ENCODE measurements around the gene ESYT2.

ESYT2 gene

DNA sequence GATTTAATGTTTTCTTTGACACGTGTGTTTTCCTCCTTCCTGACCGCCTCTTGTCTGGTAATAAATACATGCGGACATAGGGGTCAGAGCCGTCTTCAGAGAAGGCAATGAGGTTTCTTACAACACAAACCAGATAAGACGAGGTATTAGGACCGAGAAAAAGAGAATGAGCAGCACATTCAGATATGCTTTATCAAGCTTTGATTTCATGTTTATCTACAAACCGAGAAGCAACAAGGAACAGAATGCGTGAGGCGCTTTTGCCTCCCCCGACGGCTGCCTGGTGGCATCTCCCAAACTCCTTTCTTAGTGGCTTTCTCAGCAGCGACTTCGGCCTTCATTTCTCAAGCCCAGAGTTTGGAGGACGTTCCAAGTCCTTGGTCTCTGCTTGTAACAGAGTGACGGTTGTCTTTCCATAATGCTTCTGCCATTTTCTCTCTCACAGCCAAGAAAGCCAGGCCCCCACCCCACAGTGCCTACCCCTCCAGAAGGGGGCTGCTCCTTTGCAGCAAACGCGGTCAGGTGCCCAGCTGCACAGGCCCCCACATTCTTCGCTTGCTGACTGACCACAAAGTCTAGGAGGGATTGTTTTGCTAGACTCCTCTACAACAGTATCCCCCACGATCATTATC, 92.1 kb downstream of the ESYT2 start:
- H3K4me3 ChIP-seq (ENCODE audit: insufficient read depth, low read depth, low read length): no peak overlapping the region
- no peak overlapping the region for H3K27ac ChIP-seq (ENCODE audit: insufficient read depth, low read depth, low read length, poor library complexity, severe bottlenecking)
- no peaks in the 10 kb centered on the region for H3K9me3 ChIP-seq (ENCODE audit: control insufficient read depth, low read length)
- H3K4me1 ChIP-seq (ENCODE audit: control insufficient read depth, insufficient read depth, low read length): no peaks in the 10 kb centered on the region
- H3K36me3 ChIP-seq (ENCODE audit: control insufficient read depth, insufficient read depth, low read length): peaks cover 12% of the 10 kb centered on the region
- 96% methylated on average over 19 of the region's 19 CpGs for WGBS, 2 experiments
- H3K27me3 ChIP-seq (ENCODE audit: control insufficient read depth, insufficient read depth, low read length, poor library complexity, severe bottlenecking): no peaks in the 10 kb centered on the region

DNA sequence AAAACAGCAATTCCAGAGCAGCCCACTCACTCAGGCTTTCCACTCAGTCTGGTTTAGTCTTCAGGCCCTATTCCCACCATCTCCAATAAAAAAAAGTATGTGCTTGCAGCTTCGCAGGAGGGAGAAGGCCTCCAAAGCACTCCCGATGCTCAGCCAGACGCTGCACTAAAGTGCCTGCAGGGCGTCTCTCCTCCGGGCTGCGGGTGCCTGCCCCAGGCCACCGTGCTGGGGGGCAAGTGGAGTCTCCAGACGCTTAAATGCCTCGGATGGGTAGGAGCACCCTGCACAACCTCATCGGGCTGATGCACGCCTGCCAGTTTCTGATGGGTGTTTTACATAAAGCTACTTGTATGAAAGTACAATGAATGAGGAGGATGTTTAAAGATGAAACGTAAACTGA, 93.4 kb downstream of the ESYT2 start:
- Histone ChIP-seq H3K4me1 (ENCODE audit: control insufficient read depth, insufficient read depth, low read length) (no peaks in the 10 kb centered on the region), H3K27ac (ENCODE audit: insufficient read depth, low read depth, low read length, poor library complexity, severe bottlenecking) (no peak overlapping the region), H3K9me3 (ENCODE audit: control insufficient read depth, low read length) (no peaks in the 10 kb centered on the region), H3K36me3 (ENCODE audit: control insufficient read depth, insufficient read depth, low read length) (peaks cover 12% of the 10 kb centered on the region), H3K4me3 (ENCODE audit: insufficient read depth, low read depth, low read length) (no peak overlapping the region), H3K27me3 (ENCODE audit: control insufficient read depth, insufficient read depth, low read length, poor library complexity, severe bottlenecking) (no peaks in the 10 kb centered on the region)
- WGBS, 2 experiments: 94 to 95% methylated on average over 12 of the region's 12 CpGs

DNA sequence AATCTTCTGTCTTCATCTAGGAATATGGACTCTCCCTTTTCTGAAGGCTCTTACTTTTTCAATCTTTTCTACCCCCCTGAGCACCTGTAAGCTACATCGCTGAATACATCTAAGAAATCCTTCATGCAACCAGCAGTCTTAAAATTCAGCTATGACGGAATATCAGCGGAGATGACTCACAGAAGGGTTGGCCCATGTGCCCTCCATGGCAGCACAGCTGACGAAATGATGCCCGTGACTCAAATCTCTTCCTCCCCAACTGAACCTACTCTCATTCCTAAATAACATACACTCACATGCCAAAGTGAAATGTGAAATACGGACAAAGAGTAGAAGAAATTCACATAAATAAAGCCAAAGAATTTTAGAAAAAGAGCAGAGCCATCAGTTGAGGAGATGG, 94.4 kb downstream of the ESYT2 start:
- WGBS, 2 experiments: 94 to 97% methylated on average over 5 to 6 of the region's 6 CpGs
- Histone ChIP-seq H3K4me3 (ENCODE audit: insufficient read depth, low read depth, low read length) (no peak overlapping the region), H3K36me3 (ENCODE audit: control insufficient read depth, insufficient read depth, low read length) (peaks cover 9% of the 10 kb centered on the region), H3K4me1 (ENCODE audit: control insufficient read depth, insufficient read depth, low read length) (no peaks in the 10 kb centered on the region), H3K27me3 (ENCODE audit: control insufficient read depth, insufficient read depth, low read length, poor library complexity, severe bottlenecking) (no peaks in the 10 kb centered on the region), H3K27ac (ENCODE audit: insufficient read depth, low read depth, low read length, poor library complexity, severe bottlenecking) (no peak overlapping the region), H3K9me3 (ENCODE audit: control insufficient read depth, low read length) (no peaks in the 10 kb centered on the region)

DNA sequence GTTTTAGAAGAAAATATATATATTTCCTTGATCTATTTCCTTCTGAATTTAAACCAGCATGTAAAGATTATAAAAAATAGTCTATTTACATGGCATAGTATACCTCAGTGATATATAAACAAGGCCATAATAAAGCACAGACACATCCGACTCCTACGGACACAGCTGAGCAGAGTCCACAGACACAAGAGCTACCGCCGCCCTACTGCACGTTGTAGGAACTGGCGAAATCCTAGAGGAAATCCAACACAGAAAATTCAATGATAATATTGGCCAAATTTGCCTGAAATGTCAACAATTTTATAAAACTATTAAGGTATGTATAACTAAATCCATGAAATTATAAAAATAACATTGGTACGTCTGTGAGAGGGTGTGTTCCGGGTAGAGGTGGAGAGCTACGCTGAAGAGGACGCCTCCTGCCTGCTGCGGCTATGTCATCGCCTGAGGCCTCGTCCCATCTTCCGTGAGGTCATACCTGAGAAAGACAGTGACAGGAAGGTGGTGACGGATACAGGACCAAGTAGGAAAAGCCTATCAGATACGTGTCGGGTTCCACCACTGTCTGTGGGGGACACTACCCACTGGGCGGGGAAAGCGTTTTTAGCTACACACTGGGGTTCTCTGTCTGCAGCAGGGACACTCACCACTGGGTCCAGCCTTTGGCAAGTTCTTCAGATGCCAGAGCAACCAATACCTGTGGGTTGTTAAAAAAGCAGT, 95.4 kb downstream of the ESYT2 start:
- no peaks in the 10 kb centered on the region for H3K9me3 ChIP-seq (ENCODE audit: control insufficient read depth, low read length)
- H3K36me3 ChIP-seq (ENCODE audit: control insufficient read depth, insufficient read depth, low read length): peaks cover 6% of the 10 kb centered on the region
- H3K27ac ChIP-seq (ENCODE audit: insufficient read depth, low read depth, low read length, poor library complexity, severe bottlenecking): no peak overlapping the region
- no peak overlapping the region for H3K4me3 ChIP-seq (ENCODE audit: insufficient read depth, low read depth, low read length)
- H3K27me3 ChIP-seq (ENCODE audit: control insufficient read depth, insufficient read depth, low read length, poor library complexity, severe bottlenecking): no peaks in the 10 kb centered on the region
- no peaks in the 10 kb centered on the region for H3K4me1 ChIP-seq (ENCODE audit: control insufficient read depth, insufficient read depth, low read length)
- 97% methylated on average over 19 of the region's 19 CpGs for WGBS, 2 experiments

DNA sequence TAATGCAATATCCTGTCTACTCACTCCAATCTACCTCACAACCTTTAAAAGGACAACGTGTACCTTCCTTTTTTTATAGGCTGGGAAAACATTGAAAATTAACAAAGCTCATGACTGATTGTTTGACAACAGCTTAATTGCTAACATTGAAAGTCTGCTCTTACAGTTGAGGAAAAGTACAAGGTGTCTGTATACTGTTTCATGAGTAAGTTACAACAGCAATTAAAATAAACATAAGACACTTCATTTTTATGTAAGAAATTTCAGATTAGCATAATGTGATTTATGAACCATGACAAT, 96.1 kb downstream of the ESYT2 start:
- Histone ChIP-seq H3K9me3 (ENCODE audit: control insufficient read depth, low read length) (no peaks in the 10 kb centered on the region), H3K27me3 (ENCODE audit: control insufficient read depth, insufficient read depth, low read length, poor library complexity, severe bottlenecking) (no peaks in the 10 kb centered on the region), H3K4me3 (ENCODE audit: insufficient read depth, low read depth, low read length) (no peak overlapping the region), H3K4me1 (ENCODE audit: control insufficient read depth, insufficient read depth, low read length) (no peaks in the 10 kb centered on the region), H3K27ac (ENCODE audit: insufficient read depth, low read depth, low read length, poor library complexity, severe bottlenecking) (no peak overlapping the region), H3K36me3 (ENCODE audit: control insufficient read depth, insufficient read depth, low read length) (peaks cover 6% of the 10 kb centered on the region)
- 44 to 86% methylated on average over 1 of the region's 1 CpG for WGBS, 2 experiments

DNA sequence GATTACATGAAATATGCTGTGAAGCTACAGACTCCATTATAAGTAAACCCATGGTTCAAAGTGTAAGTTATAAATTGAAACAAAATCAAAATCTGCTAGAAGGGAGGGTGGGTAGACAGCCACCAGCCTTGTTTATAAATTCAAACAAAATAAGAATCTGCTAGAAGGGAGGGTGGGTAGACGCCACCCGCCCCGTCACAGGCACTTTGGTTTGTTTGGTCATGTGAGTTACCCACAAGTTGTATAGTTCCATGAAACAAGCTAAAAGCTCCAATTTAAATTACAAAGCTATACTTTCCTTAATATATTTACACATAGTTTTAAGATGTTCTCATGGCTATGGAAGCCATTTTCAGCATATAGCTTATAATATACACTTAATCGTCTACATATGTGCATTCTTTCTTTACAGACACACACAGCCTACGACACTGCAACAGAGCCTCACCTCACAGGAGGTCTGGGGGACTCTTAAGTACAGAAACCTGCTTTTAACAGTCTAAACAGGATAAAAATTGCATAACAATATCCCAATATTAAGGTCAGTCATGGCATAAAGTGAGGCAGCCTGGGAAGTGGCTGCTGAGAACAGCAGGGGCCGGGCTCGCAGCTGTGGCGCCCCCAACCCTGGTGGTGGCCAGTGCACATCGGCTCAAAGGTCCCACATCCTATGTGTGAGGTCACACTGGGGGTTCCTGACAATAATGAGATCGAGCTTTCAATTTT, 96.7 kb downstream of the ESYT2 start:
- WGBS, 2 experiments: 75% methylated on average over 10 of the region's 10 CpGs
- H3K4me1 ChIP-seq (ENCODE audit: control insufficient read depth, insufficient read depth, low read length): no peaks in the 10 kb centered on the region

DNA sequence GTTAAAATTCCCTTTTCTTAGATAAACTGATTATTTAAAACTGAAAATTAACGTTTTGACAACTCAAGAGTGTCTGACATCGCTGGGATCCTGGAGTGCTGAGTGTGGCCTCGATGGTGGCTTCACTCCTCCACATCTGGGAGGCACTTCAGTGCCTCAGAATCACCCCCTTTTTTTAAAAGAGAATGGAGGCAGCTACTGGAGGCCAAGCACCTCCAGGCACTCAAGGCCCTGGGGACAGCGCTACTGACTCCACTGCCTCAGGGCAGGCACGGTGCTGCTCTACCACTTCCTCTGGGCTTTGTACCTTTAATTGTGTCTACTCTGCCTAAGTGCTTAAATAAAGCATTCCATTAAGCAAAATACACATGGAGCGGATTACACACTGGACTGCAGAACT, 97.5 kb downstream of the ESYT2 start:
- Histone ChIP-seq H3K36me3 (ENCODE audit: control insufficient read depth, insufficient read depth, low read length) (no peaks in the 10 kb centered on the region), H3K9me3 (ENCODE audit: control insufficient read depth, low read length) (no peaks in the 10 kb centered on the region), H3K27me3 (ENCODE audit: control insufficient read depth, insufficient read depth, low read length, poor library complexity, severe bottlenecking) (no peaks in the 10 kb centered on the region), H3K4me3 (ENCODE audit: insufficient read depth, low read depth, low read length) (no peak overlapping the region), H3K27ac (ENCODE audit: insufficient read depth, low read depth, low read length, poor library complexity, severe bottlenecking) (no peak overlapping the region), H3K4me1 (ENCODE audit: control insufficient read depth, insufficient read depth, low read length) (no peaks in the 10 kb centered on the region)
- WGBS, 2 experiments: 97 to 98% methylated on average over 6 of the region's 6 CpGs

More for the DNA sequence above, 96.7 kb downstream of the ESYT2 start:
- Histone ChIP-seq H3K9me3 (ENCODE audit: control insufficient read depth, low read length) (no peaks in the 10 kb centered on the region), H3K27ac (ENCODE audit: insufficient read depth, low read depth, low read length, poor library complexity, severe bottlenecking) (no peak overlapping the region), H3K4me3 (ENCODE audit: insufficient read depth, low read depth, low read length) (no peak overlapping the region), H3K27me3 (ENCODE audit: control insufficient read depth, insufficient read depth, low read length, poor library complexity, severe bottlenecking) (no peaks in the 10 kb centered on the region), H3K36me3 (ENCODE audit: control insufficient read depth, insufficient read depth, low read length) (peaks cover 6% of the 10 kb centered on the region)

DNA sequence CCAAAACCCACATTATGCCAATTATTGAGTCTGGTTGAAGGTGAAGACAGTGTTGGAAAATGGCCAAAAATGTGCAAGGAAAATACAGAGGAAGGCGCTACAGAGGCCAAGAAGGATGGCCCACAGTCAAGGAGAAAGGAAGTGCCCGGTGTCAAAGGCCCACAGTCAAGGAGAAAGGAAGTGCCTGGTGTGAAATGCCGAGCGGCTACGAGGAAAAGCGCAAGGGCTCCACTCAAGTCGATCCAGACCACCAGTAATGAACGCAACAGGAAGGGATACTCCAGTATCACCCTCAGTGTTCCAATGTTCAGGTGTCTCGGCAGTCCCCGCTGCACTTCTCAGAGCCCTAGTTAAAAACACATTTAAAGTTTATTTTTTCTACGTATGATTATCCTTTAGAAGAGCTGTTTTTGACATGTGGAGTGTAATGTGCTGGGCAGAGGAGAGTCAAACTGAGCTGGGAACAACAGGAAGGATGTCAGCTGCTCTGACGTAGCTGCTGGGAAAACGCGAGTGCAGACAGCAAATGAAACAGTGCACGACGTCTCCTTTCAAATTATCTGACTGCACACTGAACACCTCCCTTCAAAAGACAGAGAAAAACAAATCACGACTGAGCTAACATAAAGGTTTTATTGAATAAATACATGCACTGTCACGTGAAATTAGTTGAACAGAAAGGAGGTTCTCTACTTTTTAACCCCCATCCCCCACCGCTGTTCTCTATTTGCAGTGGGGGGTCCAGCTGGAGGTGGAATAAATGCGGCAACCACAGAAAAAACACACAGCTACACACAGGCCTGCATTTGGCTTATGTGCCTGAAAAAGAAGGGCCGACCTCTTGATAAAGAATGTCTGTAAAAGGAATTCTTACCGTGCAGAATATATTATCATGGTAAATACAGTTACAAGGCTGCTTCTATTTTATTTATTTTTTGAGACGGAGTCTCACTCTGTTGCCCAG, 98.6 kb downstream of the ESYT2 start:
- H3K36me3 ChIP-seq (ENCODE audit: control insufficient read depth, insufficient read depth, low read length): no peaks in the 10 kb centered on the region

DNA sequence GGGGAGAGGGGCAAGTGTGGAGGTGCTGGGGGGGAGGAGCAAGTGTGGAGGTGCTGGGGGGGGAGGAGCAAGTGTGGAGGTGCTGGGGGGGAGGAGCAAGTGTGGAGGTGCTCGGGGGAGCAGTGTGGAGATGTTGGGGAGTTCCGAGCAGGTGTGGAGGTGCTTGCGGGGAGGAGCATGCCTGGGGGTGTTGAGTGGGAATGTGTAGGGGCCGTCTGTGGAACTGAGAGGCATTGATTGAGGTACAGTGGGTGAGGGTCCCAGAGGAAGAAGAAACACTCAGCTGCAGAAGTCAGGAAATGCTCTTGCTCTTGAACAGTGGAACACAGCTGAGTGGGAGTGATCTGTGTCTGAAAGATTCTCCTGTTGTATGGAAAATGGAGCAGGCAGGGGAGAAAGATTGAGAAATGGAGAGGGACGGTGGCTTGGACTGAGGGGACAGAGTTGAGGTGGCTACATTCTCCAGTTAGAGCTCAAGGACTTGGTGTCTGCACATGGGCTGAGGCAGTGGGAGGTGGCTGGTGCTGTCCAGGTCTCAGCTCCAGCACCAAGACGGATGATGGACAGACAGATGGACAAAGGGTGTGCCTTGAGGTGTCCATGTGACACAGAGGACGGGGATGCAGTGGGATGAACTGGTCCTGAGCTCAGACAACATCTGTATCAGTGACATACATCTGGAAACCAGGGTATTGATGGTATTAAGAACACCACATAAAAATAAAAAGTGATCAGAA, 99.5 kb downstream of the ESYT2 start:
- Histone ChIP-seq H3K27me3 (ENCODE audit: control insufficient read depth, insufficient read depth, low read length, poor library complexity, severe bottlenecking) (no peaks in the 10 kb centered on the region), H3K36me3 (ENCODE audit: control insufficient read depth, insufficient read depth, low read length) (no peaks in the 10 kb centered on the region), H3K27ac (ENCODE audit: insufficient read depth, low read depth, low read length, poor library complexity, severe bottlenecking) (no peak overlapping the region), H3K4me1 (ENCODE audit: control insufficient read depth, insufficient read depth, low read length) (no peaks in the 10 kb centered on the region), H3K9me3 (ENCODE audit: control insufficient read depth, low read length) (no peaks in the 10 kb centered on the region), H3K4me3 (ENCODE audit: insufficient read depth, low read depth, low read length) (no peak overlapping the region)
- WGBS, 2 experiments: 95% methylated on average over 7 of the region's 7 CpGs

More for the DNA sequence above, 98.6 kb downstream of the ESYT2 start:
- Histone ChIP-seq H3K9me3 (ENCODE audit: control insufficient read depth, low read length) (no peaks in the 10 kb centered on the region), H3K4me1 (ENCODE audit: control insufficient read depth, insufficient read depth, low read length) (no peaks in the 10 kb centered on the region), H3K4me3 (ENCODE audit: insufficient read depth, low read depth, low read length) (no peak overlapping the region), H3K27ac (ENCODE audit: insufficient read depth, low read depth, low read length, poor library complexity, severe bottlenecking) (no peak overlapping the region), H3K27me3 (ENCODE audit: control insufficient read depth, insufficient read depth, low read length, poor library complexity, severe bottlenecking) (no peaks in the 10 kb centered on the region)
- whole genome bisulfite sequencing, 2 experiments: 88 to 89% methylated on average over 21 to 23 of the region's 23 CpGs
